ENCODE results near the gene ERN1. TPM values are rescaled to one million over a fixed set of nuclear protein-coding genes. Genes with fewer than 3 reads are reported as not detected.

The ERN1 gene
- total and polyA plus RNA-seq, 2 donors (not counting 3 experiments of a cell fraction or from before 2014, with no cell fraction given): 9.1 to 21.5 TPM

DNA sequence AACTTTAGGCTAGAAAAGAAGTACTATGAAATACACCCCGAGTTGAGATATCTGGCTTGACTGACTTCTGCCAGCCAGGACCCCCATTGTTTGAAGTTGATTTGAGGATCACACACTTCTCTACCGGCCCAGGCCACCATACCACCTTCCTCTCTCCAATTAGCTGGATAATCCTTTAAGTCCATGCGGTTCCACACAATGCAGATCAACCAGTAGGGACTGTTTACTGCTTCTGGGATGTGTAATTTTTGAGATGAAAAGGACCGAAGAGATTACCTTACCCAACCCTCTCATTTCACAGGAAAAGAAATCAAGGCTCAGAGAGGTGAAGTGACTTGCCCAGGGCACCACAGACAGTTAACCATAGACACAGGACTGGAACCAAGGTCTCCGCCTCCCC is 20.5 kb downstream of the ERN1 start:
- H3K27me3 ChIP-seq (ENCODE audit: control insufficient read depth in 2 of 2, insufficient read depth in 2 of 2, low read length in 2 of 2): no peaks in the 10 kb centered on the region
- no peaks in the 10 kb centered on the region for H4K20me1 ChIP-seq (replicated peaks; ENCODE audit: control insufficient read depth, extremely low read depth, insufficient read depth, low read length)
- H3K4me1 ChIP-seq (ENCODE audit: control insufficient read depth, extremely low read depth, insufficient read depth, low read length): peaks cover 7% of the 10 kb centered on the region
- no peak overlapping the region for H3K4me2 ChIP-seq (ENCODE audit: insufficient read depth, low read length)
- POLR2A ChIA-PET: no interaction called here
- dilution Hi-C loops (cut with MboI; ENCODE audit: extremely low pct_ligation_motif_present, low sequenced_read_pairs): no loop called here
- no peaks in the 10 kb centered on the region for H3K79me2 ChIP-seq (ENCODE audit: control insufficient read depth, insufficient read depth, low read length)
- CTCF ChIA-PET: interaction anchor here (1.6 kb wide), 1 partner anchor 12 kb away, joined by 3 read pairs; no protein-coding TSS in a partner anchor
- H3K9me3 ChIP-seq (replicated peaks; ENCODE audit: control insufficient read depth, insufficient read depth, low read length): no peaks in the 10 kb centered on the region
- H3K4me3 ChIP-seq (replicated peaks in 1 of 3; ENCODE audit: insufficient read depth in 1 of 3, low read depth in 1 of 3, low read length in 3 of 3): no peak overlapping the region
- no peaks in the 10 kb centered on the region for H3K9me1 ChIP-seq (replicated peaks; ENCODE audit: control insufficient read depth, extremely low read depth, insufficient read depth, low read length)
- no peak overlapping the region for H3K9ac ChIP-seq (replicated peaks; ENCODE audit: extremely low read depth, insufficient read depth, low read length)
- BruUV-seq (replicated peaks): no TSS peak
- no peak overlapping the region for H3K27ac ChIP-seq (ENCODE audit: insufficient read depth, low read depth, low read length)
- TF ChIP-seq MYC (IDR thresholded peaks at IDR 0.05; ENCODE audit: low read depth, low read length): no peak
- no peak for TF ChIP-seq GATA2 (IDR thresholded peaks at IDR 0.05; ENCODE audit: insufficient read depth, insufficient read length, low read depth, low read length)
- no peak for TF ChIP-seq POLR2A (IDR thresholded peaks at IDR 0.05; ENCODE audit: low read depth, low read length)
- TF ChIP-seq JUN (IDR thresholded peaks at IDR 0.05; ENCODE audit: borderline replicate concordance, insufficient read depth, insufficient read length, low read depth): no peak
- TF ChIP-seq, protein P1, sequence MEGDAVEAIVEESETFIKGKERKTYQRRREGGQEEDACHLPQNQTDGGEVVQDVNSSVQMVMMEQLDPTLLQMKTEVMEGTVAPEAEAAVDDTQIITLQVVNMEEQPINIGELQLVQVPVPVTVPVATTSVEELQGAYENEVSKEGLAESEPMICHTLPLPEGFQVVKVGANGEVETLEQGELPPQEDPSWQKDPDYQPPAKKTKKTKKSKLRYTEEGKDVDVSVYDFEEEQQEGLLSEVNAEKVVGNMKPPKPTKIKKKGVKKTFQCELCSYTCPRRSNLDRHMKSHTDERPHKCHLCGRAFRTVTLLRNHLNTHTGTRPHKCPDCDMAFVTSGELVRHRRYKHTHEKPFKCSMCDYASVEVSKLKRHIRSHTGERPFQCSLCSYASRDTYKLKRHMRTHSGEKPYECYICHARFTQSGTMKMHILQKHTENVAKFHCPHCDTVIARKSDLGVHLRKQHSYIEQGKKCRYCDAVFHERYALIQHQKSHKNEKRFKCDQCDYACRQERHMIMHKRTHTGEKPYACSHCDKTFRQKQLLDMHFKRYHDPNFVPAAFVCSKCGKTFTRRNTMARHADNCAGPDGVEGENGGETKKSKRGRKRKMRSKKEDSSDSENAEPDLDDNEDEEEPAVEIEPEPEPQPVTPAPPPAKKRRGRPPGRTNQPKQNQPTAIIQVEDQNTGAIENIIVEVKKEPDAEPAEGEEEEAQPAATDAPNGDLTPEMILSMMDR (IDR thresholded peaks at IDR 0.05; ENCODE audit: extremely low read depth in 1 of 2, insufficient read depth in 1 of 2, low read depth in 1 of 2, low read length in 2 of 2): no peak
- FAIRE-seq (no peak), DNase-seq (ENCODE audit: low read depth, low spot score) (no peak)
- H3K36me3 ChIP-seq (ENCODE audit: control insufficient read depth in 2 of 2, extremely low read depth in 1 of 2, insufficient read depth in 2 of 2, low read length in 2 of 2): no peaks in the 10 kb centered on the region
- intact Hi-C loops (cut with micrococcal nuclease): no loop called here
- no peak overlapping the region for H2AFZ ChIP-seq (ENCODE audit: low read depth, low read length)

DNA sequence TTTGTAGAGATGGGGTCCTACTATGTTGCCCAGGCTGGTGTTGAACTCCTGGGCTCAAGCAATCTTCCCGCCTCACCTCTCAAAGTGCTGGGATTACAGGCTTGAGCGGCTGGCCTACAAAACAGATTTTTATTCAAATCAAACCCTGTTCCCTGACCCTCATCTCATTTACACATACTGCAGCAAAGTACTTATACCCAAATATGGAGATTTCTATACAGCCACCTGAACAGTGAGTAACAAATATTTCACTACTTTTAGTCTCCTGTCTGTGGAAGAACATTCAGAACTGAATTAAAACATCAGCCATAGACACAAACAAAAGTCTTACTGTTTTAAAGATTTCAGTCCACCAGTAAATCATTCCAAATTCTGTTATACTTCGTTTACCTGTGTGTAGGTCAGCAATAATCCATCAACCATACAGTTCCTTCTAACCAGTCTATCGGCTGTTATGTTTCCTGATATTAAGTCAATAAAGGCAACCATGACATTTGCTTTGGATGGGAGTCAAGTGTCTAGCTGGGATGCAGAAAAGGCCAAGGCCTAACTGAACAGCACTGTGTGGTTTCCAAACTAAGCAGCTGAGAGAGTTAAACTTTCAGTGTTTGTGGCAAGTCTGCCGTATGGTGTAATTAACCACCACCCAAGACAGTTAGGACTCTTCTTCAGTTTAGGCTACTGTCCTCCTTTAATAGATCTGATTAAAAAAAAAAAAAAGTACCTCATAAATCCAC is 22.3 kb downstream of the ERN1 start:
- H3K9me1 ChIP-seq (replicated peaks; ENCODE audit: control insufficient read depth, extremely low read depth, insufficient read depth, low read length): no peaks in the 10 kb centered on the region
- no peak overlapping the region for H3K27ac ChIP-seq (ENCODE audit: insufficient read depth, low read depth, low read length)
- ChIA-PET POLR2A (no interaction called here), CTCF (interaction anchor here (1.6 kb wide), 1 partner anchor 11 kb away, joined by 3 read pairs; no protein-coding TSS in a partner anchor)
- H4K20me1 ChIP-seq (replicated peaks; ENCODE audit: control insufficient read depth, extremely low read depth, insufficient read depth, low read length): no peaks in the 10 kb centered on the region
- no TSS peak for BruUV-seq (replicated peaks)
- H3K9me3 ChIP-seq (replicated peaks; ENCODE audit: control insufficient read depth, insufficient read depth, low read length): no peaks in the 10 kb centered on the region
- dilution Hi-C loops (cut with MboI; ENCODE audit: extremely low pct_ligation_motif_present, low sequenced_read_pairs) (no loop called here), intact Hi-C loops (cut with micrococcal nuclease) (no loop called here)
- TF ChIP-seq GATA2 (IDR thresholded peaks at IDR 0.05; ENCODE audit: insufficient read depth, insufficient read length, low read depth, low read length) (no peak), POLR2A (IDR thresholded peaks at IDR 0.05; ENCODE audit: low read depth, low read length) (no peak), JUN (IDR thresholded peaks at IDR 0.05; ENCODE audit: borderline replicate concordance, insufficient read depth, insufficient read length, low read depth) (no peak), EZH2 (IDR thresholded peaks at IDR 0.05; ENCODE audit: borderline replicate concordance, low read depth, low read length, severe bottlenecking) (no peak), FOS (IDR thresholded peaks at IDR 0.05; ENCODE audit: borderline replicate concordance, insufficient read depth, low read length) (no peak), MAX (IDR thresholded peaks at IDR 0.05; ENCODE audit: insufficient read depth, insufficient read length) (no peak), POLR2AphosphoS5 (IDR thresholded peaks at IDR 0.05; ENCODE audit: insufficient read depth, low read depth, low read length) (no peak), MYC (IDR thresholded peaks at IDR 0.05; ENCODE audit: low read depth, low read length) (no peak)
- TF ChIP-seq, protein P1 (IDR thresholded peaks at IDR 0.05; ENCODE audit: extremely low read depth in 1 of 2, insufficient read depth in 1 of 2, low read depth in 1 of 2, low read length in 2 of 2): no peak
- H3K9ac ChIP-seq (replicated peaks; ENCODE audit: extremely low read depth, insufficient read depth, low read length): no peak overlapping the region
- H3K4me3 ChIP-seq (replicated peaks in 1 of 3; ENCODE audit: insufficient read depth in 1 of 3, low read depth in 1 of 3, low read length in 3 of 3): no peak overlapping the region
- H3K4me2 ChIP-seq (ENCODE audit: insufficient read depth, low read length): no peak overlapping the region
- DNase-seq (ENCODE audit: low read depth, low spot score) (no peak), FAIRE-seq (no peak)
- peaks cover 11% of the 10 kb centered on the region for H3K4me1 ChIP-seq (ENCODE audit: control insufficient read depth, extremely low read depth, insufficient read depth, low read length)
- no peak overlapping the region for H2AFZ ChIP-seq (ENCODE audit: low read depth, low read length)
- no peaks in the 10 kb centered on the region for H3K79me2 ChIP-seq (ENCODE audit: control insufficient read depth, insufficient read depth, low read length)
- H3K36me3 ChIP-seq (ENCODE audit: control insufficient read depth in 2 of 2, extremely low read depth in 1 of 2, insufficient read depth in 2 of 2, low read length in 2 of 2): no peaks in the 10 kb centered on the region
- no peaks in the 10 kb centered on the region for H3K27me3 ChIP-seq (ENCODE audit: control insufficient read depth in 2 of 2, insufficient read depth in 2 of 2, low read length in 2 of 2)
